WTC11 (cell line): ENCODE results near the gene EML6. TPM values are rescaled to one million over a fixed set of nuclear protein-coding genes. Genes with fewer than 3 reads are reported as not detected.

Source experiments
- ATAC-seq: fragments of 200-7000 bp; cut with Tn5 transposase; 2 replicates; pipeline ENCODE4 v1.10.0; 2021; ENCODE audit warnings: mild to moderate bottlenecking, moderate library complexity
- CTCF ChIA-PET: fragments of 300-600 bp; sonication (Branson Sonifier 250); formaldehyde crosslinking; loops from one replicate; lab custom pipeline; 2021; ENCODE audit warnings: antibody characterized with exemption; lab: Charles Lee
- POLR2A ChIA-PET: fragments of 350-600 bp; sonication (Branson Sonifier 250); formaldehyde crosslinking; loops from one replicate; lab custom pipeline; 2021; ENCODE audit warnings: antibody characterized with exemption; lab: Charles Lee
- DNase-seq: peaks from one replicate; pipeline ENCODE4 v3.0.0; 2021; ENCODE audit warnings: low spot score
- H3K27ac Mint-ChIP-seq: 2 replicates; pipeline ENCODE4 v1.8.0; 2021; ENCODE audit warnings: mixed read lengths
- H3K27me3 Mint-ChIP-seq: 2 replicates; pipeline ENCODE4 v1.8.0; 2021; ENCODE audit warnings: low read depth, mild to moderate bottlenecking, moderate library complexity, mixed read lengths
- H3K36me3 Mint-ChIP-seq: 2 replicates; pipeline ENCODE4 v1.8.0; 2021; ENCODE audit warnings: mixed read lengths
- H3K4me1 Mint-ChIP-seq: 2 replicates; pipeline ENCODE4 v1.8.0; 2022; ENCODE audit warnings: mixed read lengths
- H3K4me3 Mint-ChIP-seq: 2 replicates; pipeline ENCODE4 v1.8.0; 2021; ENCODE audit warnings: mild to moderate bottlenecking, moderate library complexity, mixed read lengths
- H3K9me3 Mint-ChIP-seq: 2 replicates; pipeline ENCODE4 v1.8.0; 2021; ENCODE audit warnings: mixed read lengths
- ATF3 ChIP-seq: sonication (generic); formaldehyde crosslinking; conservative IDR thresholded peaks from 2 replicates; pipeline ENCODE4 v1.8.1; 2022; ENCODE audit warnings: mild to moderate bottlenecking, missing genetic modification reagents
- CDX4 ChIP-seq: fragments of 250-450 bp; sonication (Bioruptor Pico); IDR thresholded peaks from 2 replicates; pipeline ENCODE4 v1.9.0; 2021; ENCODE audit warnings: moderate library complexity, mild to moderate bottlenecking, inconsistent platforms, borderline replicate concordance
- E2F5 ChIP-seq: sonication (generic); formaldehyde crosslinking; IDR thresholded peaks from 2 replicates; pipeline ENCODE4 v1.8.1; 2022; ENCODE audit warnings: mild to moderate bottlenecking, moderate library complexity, missing genetic modification reagents
- FOXJ3 ChIP-seq: sonication (generic); formaldehyde crosslinking; IDR thresholded peaks from 2 replicates; pipeline ENCODE4 v1.9.0; 2021; ENCODE audit warnings: missing genetic modification reagents, mild to moderate bottlenecking, borderline replicate concordance
- FOXK1 ChIP-seq: sonication (generic); formaldehyde crosslinking; IDR thresholded peaks from 2 replicates; pipeline ENCODE4 v1.8.0; 2022; ENCODE audit warnings: mild to moderate bottlenecking, moderate library complexity, missing genetic modification reagents
- HMGXB4 ChIP-seq: sonication (generic); formaldehyde crosslinking; IDR thresholded peaks from 2 replicates; pipeline ENCODE4 v1.8.1; 2023; ENCODE audit warnings: mild to moderate bottlenecking, moderate library complexity, missing genetic modification reagents
- IRF1 ChIP-seq: sonication (generic); formaldehyde crosslinking; IDR thresholded peaks from 2 replicates; pipeline ENCODE4 v1.8.0; 2023; ENCODE audit warnings: missing genetic modification reagents
- JAZF1 ChIP-seq: fragments of 250-450 bp; sonication (Bioruptor Pico); IDR thresholded peaks from 2 replicates; pipeline ENCODE4 v1.9.0; 2021; ENCODE audit warnings: moderate library complexity, mild to moderate bottlenecking, inconsistent platforms
- NFE2L1 ChIP-seq: sonication (generic); formaldehyde crosslinking; IDR thresholded peaks from 2 replicates; pipeline ENCODE4 v1.8.1; 2023; ENCODE audit warnings: missing genetic modification reagents
- NFYB ChIP-seq: sonication (generic); formaldehyde crosslinking; conservative IDR thresholded peaks from 2 replicates; pipeline ENCODE4 v1.8.0; 2022; ENCODE audit warnings: low read depth, missing genetic modification reagents
- NR1H2 ChIP-seq: sonication (generic); formaldehyde crosslinking; IDR thresholded peaks from 2 replicates; pipeline ENCODE4 v1.9.0; 2021; ENCODE audit warnings: mild to moderate bottlenecking, moderate library complexity, missing genetic modification reagents
- NR2C2 ChIP-seq: sonication (generic); formaldehyde crosslinking; IDR thresholded peaks from 2 replicates; pipeline ENCODE4 v1.8.0; 2022; ENCODE audit warnings: mild to moderate bottlenecking, missing genetic modification reagents
- RELA ChIP-seq: sonication (generic); formaldehyde crosslinking; IDR thresholded peaks from 2 replicates; pipeline ENCODE4 v1.8.1; 2022; ENCODE audit warnings: missing genetic modification reagents, mild to moderate bottlenecking, borderline replicate concordance
- SMAD3 ChIP-seq: sonication (generic); formaldehyde crosslinking; IDR thresholded peaks from 2 replicates; pipeline ENCODE4 v1.8.0; 2022; ENCODE audit warnings: missing genetic modification reagents, mild to moderate bottlenecking, borderline replicate concordance
- TCF7 ChIP-seq: sonication (generic); formaldehyde crosslinking; IDR thresholded peaks from 2 replicates; pipeline ENCODE4 v1.8.0; 2022; ENCODE audit warnings: mild to moderate bottlenecking, low read depth, missing genetic modification reagents, moderate library complexity
- TP53 ChIP-seq: sonication (generic); formaldehyde crosslinking; IDR thresholded peaks from 2 replicates; pipeline ENCODE4 v1.8.1; 2023; ENCODE audit warnings: mild to moderate bottlenecking, missing genetic modification reagents
- ZNF219 ChIP-seq: sonication (generic); formaldehyde crosslinking; IDR thresholded peaks from 2 replicates; pipeline ENCODE4 v1.8.0; 2023; ENCODE audit warnings: missing genetic modification reagents, mild to moderate bottlenecking, borderline replicate concordance
- ZNF281 ChIP-seq: sonication (generic); formaldehyde crosslinking; IDR thresholded peaks from 2 replicates; pipeline ENCODE4 v1.8.0; 2023; ENCODE audit warnings: mild to moderate bottlenecking, missing genetic modification reagents
- total RNA-seq: library from RNA; stranded (reverse); gene quantifications from 3 replicates; pipeline ENCODE4 v1.2.3, GENCODE V29; 2021

EML6 gene
- total RNA-seq, 1 experiment from 2014 or later = 2.1 TPM

- ATAC-seq (no peak), DNase-seq (no peak)
- CTCF ChIA-PET = interaction anchor here (1.1 to 1.6 kb wide), 4 partner anchors 20 to 325 kb away, joined by 3 to 8 read pairs (median 5); partner anchors contain the start of gene RTN4
- Mint-ChIP-seq H3K27me3 (no peaks in the 10 kb centered on the region), H3K9me3 (peaks cover 15% of the 10 kb centered on the region), H3K27ac (no peak overlapping the region), H3K36me3 (no peaks in the 10 kb centered on the region), H3K4me3 (no peak overlapping the region), H3K4me1 (no peaks in the 10 kb centered on the region)
- no peak for TF ChIP-seq TP53 (CRISPR knock-in tag)
- no peak for TF ChIP-seq NFE2L1 (CRISPR knock-in tag)
- no peak for TF ChIP-seq ZNF281 (CRISPR knock-in tag)
- TF ChIP-seq RELA = no peak
- TF ChIP-seq FOXJ3 (CRISPR knock-in tag) = no peak
- TF ChIP-seq JAZF1 (CRISPR knock-in tag) = no peak
- TF ChIP-seq HMGXB4 (CRISPR knock-in tag) = no peak
- no peak for TF ChIP-seq E2F5 (CRISPR knock-in tag)
- no peak for TF ChIP-seq NR1H2 (CRISPR knock-in tag)
- TF ChIP-seq NR2C2 (CRISPR knock-in tag) = no peak
- no peak for TF ChIP-seq ZNF219 (CRISPR knock-in tag)
- no peak for TF ChIP-seq ATF3 (CRISPR knock-in tag)
- no peak for TF ChIP-seq TCF7
- no peak for TF ChIP-seq CDX4 (CRISPR knock-in tag)
- TF ChIP-seq IRF1 (CRISPR knock-in tag) = no peak
- TF ChIP-seq NFYB (CRISPR knock-in tag) = no peak
- TF ChIP-seq SMAD3 (CRISPR knock-in tag) = no peak
- TF ChIP-seq FOXK1 (CRISPR knock-in tag) = no peak
- POLR2A ChIA-PET = interaction anchor here (0.6 kb wide), 1 partner anchor 388 kb away, joined by 3 read pairs; no protein-coding TSS in a partner anchor
Measured at GRCh38 chr2:54898456-54899226, 175.2 kb downstream of the EML6 start.
